ENCODE measurements around the gene ZNF777.

Gene ZNF777

DNA sequence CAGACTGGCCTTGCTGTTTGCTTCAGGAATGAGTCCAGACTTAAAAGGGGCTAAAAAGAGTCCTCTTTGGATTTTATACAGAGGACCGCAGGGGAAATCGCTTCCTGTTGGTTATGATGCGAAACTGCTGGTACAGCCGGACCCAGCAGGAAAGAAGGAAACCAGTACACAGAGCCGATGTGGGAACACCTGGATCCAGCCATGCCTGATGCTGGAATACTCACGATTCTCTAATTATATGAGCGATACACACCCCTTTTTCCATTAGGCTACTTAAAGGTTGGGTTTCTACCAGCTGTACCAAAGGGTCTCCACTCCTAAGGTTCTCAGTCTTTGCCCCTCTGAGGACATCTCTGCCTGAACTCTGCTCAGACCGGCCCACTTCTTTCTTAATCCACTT is 27.7 kb downstream of the ZNF777 start:
- no peak overlapping the region for H3K27ac ChIP-seq
- TF ChIP-seq, protein P1, sequence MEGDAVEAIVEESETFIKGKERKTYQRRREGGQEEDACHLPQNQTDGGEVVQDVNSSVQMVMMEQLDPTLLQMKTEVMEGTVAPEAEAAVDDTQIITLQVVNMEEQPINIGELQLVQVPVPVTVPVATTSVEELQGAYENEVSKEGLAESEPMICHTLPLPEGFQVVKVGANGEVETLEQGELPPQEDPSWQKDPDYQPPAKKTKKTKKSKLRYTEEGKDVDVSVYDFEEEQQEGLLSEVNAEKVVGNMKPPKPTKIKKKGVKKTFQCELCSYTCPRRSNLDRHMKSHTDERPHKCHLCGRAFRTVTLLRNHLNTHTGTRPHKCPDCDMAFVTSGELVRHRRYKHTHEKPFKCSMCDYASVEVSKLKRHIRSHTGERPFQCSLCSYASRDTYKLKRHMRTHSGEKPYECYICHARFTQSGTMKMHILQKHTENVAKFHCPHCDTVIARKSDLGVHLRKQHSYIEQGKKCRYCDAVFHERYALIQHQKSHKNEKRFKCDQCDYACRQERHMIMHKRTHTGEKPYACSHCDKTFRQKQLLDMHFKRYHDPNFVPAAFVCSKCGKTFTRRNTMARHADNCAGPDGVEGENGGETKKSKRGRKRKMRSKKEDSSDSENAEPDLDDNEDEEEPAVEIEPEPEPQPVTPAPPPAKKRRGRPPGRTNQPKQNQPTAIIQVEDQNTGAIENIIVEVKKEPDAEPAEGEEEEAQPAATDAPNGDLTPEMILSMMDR (IDR thresholded peaks at IDR 0.05) = no peak
- TF ChIP-seq ZFX (IDR thresholded peaks at IDR 0.05; ENCODE audit: borderline replicate concordance) = no peak

DNA sequence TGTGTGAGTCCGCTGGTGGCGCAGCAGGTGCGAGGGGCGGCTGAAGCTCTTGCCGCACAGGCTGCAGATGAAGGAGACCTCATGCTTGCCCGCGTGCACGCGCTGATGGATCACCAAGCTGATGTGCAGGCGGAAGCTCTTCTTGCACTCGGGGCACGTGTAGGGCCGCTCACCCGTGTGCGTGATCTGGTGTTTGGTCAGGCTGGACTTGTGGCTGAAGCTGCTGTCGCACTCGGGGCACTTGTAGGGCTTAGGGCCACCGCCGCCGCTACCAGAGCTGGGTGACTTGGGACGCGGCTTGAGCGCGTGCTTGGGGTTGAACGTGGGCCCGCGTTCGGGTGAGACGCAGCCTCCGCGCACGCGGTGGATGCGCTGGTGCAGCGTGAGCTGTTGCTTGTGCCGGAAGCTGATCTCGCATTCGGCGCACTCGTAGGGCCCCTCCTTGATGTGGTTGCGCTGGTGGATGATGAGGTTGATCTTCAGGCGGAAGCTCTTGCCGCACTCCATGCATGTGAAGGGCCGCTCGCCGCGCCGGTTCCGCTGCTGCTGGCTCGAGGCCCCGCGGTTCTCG is 28.7 kb downstream of the ZNF777 start:
- TF ChIP-seq, protein P1 (IDR thresholded peaks at IDR 0.05) = no peak
- TF ChIP-seq ZFX (IDR thresholded peaks at IDR 0.05; ENCODE audit: borderline replicate concordance) = no peak

DNA sequence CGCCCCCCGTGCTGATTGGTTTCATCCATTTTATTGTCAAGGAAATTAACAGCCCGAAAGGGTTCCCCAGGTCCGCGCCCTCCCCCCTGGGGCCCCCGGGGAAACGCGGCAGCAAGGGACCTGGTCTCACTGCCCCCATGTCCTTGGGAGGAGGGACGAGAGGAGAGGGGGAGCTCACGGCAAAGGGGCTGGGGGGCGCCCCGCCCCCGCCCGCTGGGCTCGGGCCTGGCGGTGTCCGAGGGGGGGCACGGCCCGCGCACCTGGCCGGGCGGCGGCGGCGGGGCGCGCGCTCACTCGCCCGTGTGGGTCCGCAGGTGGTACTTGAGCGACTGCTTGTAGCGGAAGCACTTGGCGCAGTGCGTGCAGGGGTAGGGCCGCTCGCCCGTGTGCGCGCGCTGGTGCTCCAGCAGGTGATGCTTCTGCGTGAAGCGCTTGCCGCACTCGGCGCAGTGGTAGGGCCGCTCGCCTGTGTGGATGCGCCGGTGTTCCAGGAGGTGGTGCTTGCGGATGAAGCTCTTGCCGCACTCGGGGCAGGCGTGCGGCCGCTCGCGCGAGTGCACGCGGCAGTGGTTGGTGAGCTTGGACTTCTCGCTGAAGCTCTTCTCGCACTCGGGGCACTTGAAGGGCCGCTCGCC is 29.3 kb downstream of the ZNF777 start:
- H3K27ac ChIP-seq = no peak overlapping the region
- TF ChIP-seq, protein P1 (IDR thresholded peaks at IDR 0.05) = no peak
- no peak for TF ChIP-seq ZFX (IDR thresholded peaks at IDR 0.05; ENCODE audit: borderline replicate concordance)

More for the DNA sequence above, 28.7 kb downstream of the ZNF777 start:
- no peak overlapping the region for H3K27ac ChIP-seq

DNA sequence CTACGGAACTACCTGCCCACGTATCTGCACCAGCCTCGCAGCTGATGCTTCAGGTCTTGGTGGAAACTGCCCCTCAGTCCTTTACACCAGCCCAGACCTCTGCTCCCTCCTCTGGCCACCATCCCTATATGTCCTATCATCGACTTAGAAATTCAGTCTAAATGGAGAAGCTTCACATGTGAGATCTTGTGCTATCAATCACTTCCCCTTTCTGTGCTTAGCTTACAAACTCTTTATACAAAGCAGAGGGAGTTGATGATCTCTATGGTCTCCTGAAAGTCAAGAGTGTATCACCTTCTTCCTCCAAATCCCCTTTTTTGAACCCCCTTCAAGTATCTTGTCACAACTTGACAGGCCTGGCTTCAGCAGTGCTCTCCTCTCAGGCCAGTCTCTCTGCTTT is 30.7 kb downstream of the ZNF777 start:
- H3K27ac ChIP-seq = no peak overlapping the region
- no peak for TF ChIP-seq ZFX (IDR thresholded peaks at IDR 0.05; ENCODE audit: borderline replicate concordance)
- TF ChIP-seq, protein P1 (IDR thresholded peaks at IDR 0.05) = no peak

DNA sequence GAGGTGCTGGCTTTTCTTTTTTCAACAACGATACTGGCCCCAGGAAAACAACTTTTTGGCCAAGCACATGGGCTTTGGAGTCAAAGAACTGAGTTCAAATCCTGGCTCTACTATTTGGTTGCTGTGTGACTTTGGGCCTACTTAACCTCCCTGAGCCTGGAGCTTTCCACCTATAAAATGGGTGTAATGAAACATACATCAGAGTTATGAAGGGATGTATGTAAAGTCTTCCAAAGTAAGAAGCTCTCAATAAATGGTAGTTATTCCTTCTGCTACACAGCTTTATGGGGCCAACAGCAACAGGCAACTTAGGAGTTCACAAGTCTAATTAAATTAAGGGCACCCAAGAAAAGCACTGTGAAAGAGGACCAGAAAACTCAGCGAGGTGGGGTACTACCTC is 33.0 kb downstream of the ZNF777 start:
- TF ChIP-seq, protein P1 (IDR thresholded peaks at IDR 0.05) = no peak
- TF ChIP-seq ZFX (IDR thresholded peaks at IDR 0.05; ENCODE audit: borderline replicate concordance) = no peak

DNA sequence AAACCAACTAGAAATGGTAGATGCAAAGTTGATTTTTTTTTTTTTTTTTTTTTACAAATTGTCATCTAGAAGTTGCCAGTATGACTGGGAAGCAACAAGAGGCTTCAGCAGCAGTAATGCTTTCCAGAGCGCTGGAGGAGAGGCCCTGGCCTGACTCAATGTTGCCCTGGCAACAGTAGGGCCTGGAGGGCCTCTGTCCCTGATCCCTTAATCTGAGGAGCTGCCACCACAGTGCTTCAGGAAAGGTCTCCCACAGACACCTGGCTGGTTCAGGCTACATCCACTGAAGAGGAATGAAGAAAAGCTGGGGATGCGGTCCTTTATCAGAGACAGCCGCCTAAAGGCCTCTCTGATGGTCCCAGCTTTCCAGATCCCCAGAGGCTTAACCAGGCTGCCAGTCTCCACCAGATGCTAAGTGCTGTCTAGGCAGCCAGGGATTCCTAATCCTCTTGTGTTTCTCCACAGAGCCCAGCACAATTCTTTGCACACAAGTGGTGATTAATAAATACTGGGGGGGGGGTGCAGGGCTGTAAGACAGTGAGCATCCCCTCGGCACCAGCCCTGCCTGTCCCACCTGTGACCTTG is 33.7 kb downstream of the ZNF777 start:
- TF ChIP-seq, protein P1 (IDR thresholded peaks at IDR 0.05) = no peak
- TF ChIP-seq ZFX (IDR thresholded peaks at IDR 0.05; ENCODE audit: borderline replicate concordance) = no peak
- no peak overlapping the region for H3K27ac ChIP-seq

More for the DNA sequence above, 33.0 kb downstream of the ZNF777 start:
- no peak overlapping the region for H3K27ac ChIP-seq

Data from 22Rv1 (cell line).